HG03558 (cell line): ENCODE results near the gene SCLY.
A peak's percentile ranks its signal among the peaks of the same experiment; 100 is the strongest.
"Not testable (repeated sequence)": the region's sequence is repeated elsewhere in the genome, so short reads cannot be mapped to it uniquely, and the experiment has no call there.

ENCODE experiments used
- ATAC-seq: cut with Tn5 transposase; IDR thresholded peaks from one replicate; pipeline ENCODE4 v1.9.1; 2021; ENCODE audit warnings: moderate number of reproducible peaks; ENCODE audit not compliant: unreplicated experiment; ENCODE audit errors: extremely low read depth

The SCLY gene

GRCh38 chr2:238039151-238039550 lies 21.6 kb upstream of the SCLY start:
- ATAC-seq, result no peak

- no peak for ATAC-seq
Observed at GRCh38 chr2:238039985-238040384, 20.8 kb upstream of the SCLY start.

GRCh38 chr2:238040918-238041317 lies 19.9 kb upstream of the SCLY start:
- no peak for ATAC-seq

- ATAC-seq, result no peak
Observed at GRCh38 chr2:238042090-238042489, 18.7 kb upstream of the SCLY start.

GRCh38 chr2:238042849-238043584 lies 17.8 kb upstream of the SCLY start:
- ATAC-seq, result no peak

GRCh38 chr2:238043851-238044250 lies 16.9 kb upstream of the SCLY start:
- ATAC-seq, result no peak

- ATAC-seq, result no peak
Observed at GRCh38 chr2:238045575-238045974, 15.2 kb upstream of the SCLY start.

GRCh38 chr2:238046725-238047270 lies 14.0 kb upstream of the SCLY start:
- no peak for ATAC-seq

- no peak for ATAC-seq
Observed at GRCh38 chr2:238053191-238053776, 7.5 kb upstream of the SCLY start.

GRCh38 chr2:238055841-238056240 lies 5.0 kb upstream of the SCLY start:
- ATAC-seq, result no peak

GRCh38 chr2:238057696-238058575 lies 2.9 kb upstream of the SCLY start:
- not testable (repeated sequence) for ATAC-seq

GRCh38 chr2:238059505-238059904 lies 1.3 kb upstream of the SCLY start:
- no peak for ATAC-seq

GRCh38 chr2:238060096-238060541 lies 682 bp upstream of the SCLY start:
- ATAC-seq, result no peak

- peak; percentile 2 for ATAC-seq
Observed at GRCh38 chr2:238061315-238062202, 758 bp downstream of the SCLY start.

- ATAC-seq, result no peak
Observed at GRCh38 chr2:238063414-238064189, 2.8 kb downstream of the SCLY start.

GRCh38 chr2:238064376-238064775 lies 3.6 kb downstream of the SCLY start:
- no peak for ATAC-seq

- ATAC-seq, result no peak
Observed at GRCh38 chr2:238065071-238065846, 4.5 kb downstream of the SCLY start.

- ATAC-seq, result no peak
Observed at GRCh38 chr2:238066218-238066617, 5.4 kb downstream of the SCLY start.
